Measurements from ENCODE around the gene RAMP2. TPM values are rescaled to one million over a fixed set of nuclear protein-coding genes. Genes with fewer than 3 reads are reported as not detected.
"Not testable (repeated sequence)": the region's sequence is repeated elsewhere in the genome, so short reads cannot be mapped to it uniquely, and the experiment has no call there.

The RAMP2 gene
- total and polyA plus RNA-seq, 2 experiments from 2014 or later = 2.4 to 3.7 TPM

GRCh38 chr17:42761638-42762037 is 611 bp downstream of the RAMP2 start:
- 20 to 27% methylated on average over 10 to 12 of the region's 12 CpGs for WGBS, 2 experiments (ENCODE audit: low coverage in 1 of 2, low lambda C conversion rate in 2 of 2, missing lambda C conversion rate in 2 of 2)
- no peaks in the 10 kb centered on the region for H4K20me1 ChIP-seq (ENCODE audit: insufficient read depth)
- H3K9ac ChIP-seq = no peak overlapping the region
- no peaks in the 10 kb centered on the region for H3K4me1 ChIP-seq (ENCODE audit: insufficient read depth)
- no peaks in the 10 kb centered on the region for H3K79me2 ChIP-seq (ENCODE audit: insufficient read depth)
- no peak for TF ChIP-seq EZH2phosphoT487 (IDR thresholded peaks at IDR 0.05; ENCODE audit: insufficient read depth, low read depth)
- TF ChIP-seq EZH2 (IDR thresholded peaks at IDR 0.05; ENCODE audit: insufficient read depth, poor library complexity, severe bottlenecking) = no peak
- no peak overlapping the region for H3K27ac ChIP-seq
- peak overlapping the region; percentile 49 for H3K4me2 ChIP-seq (ENCODE audit: unreplicated experiment)
- H3F3A ChIP-seq (ENCODE audit: insufficient read depth) = no peaks in the 10 kb centered on the region
- H3K4me3 ChIP-seq = peak overlapping the region; percentile 65; the same call in 1 of the 2 replicates
- no peak for DNase-seq
- in situ Hi-C loops (cut with MboI) = no loop called here
- H3K36me3 ChIP-seq (ENCODE audit: low read depth) = no peaks in the 10 kb centered on the region
- peaks cover 30% of the 10 kb centered on the region for H3K27me3 ChIP-seq (replicated peaks; ENCODE audit: insufficient read depth)
- no peaks in the 10 kb centered on the region for H3K9me2 ChIP-seq (ENCODE audit: insufficient read depth)
- no peaks in the 10 kb centered on the region for H3K9me3 ChIP-seq (ENCODE audit: low read depth)
- H2AFZ ChIP-seq = peak overlapping the region; percentile 80

GRCh38 chr17:42766124-42766523 is 5.1 kb downstream of the RAMP2 start:
- Histone ChIP-seq H3K9me2 (ENCODE audit: insufficient read depth) (no peaks in the 10 kb centered on the region), H3K9me3 (ENCODE audit: low read depth) (no peaks in the 10 kb centered on the region), H3K79me2 (ENCODE audit: insufficient read depth) (no peaks in the 10 kb centered on the region), H3K4me2 (ENCODE audit: unreplicated experiment) (no peak overlapping the region), H3K4me1 (ENCODE audit: insufficient read depth) (no peaks in the 10 kb centered on the region), H4K20me1 (ENCODE audit: insufficient read depth) (no peaks in the 10 kb centered on the region), H2AFZ (no peak overlapping the region), H3K4me3 (no peak overlapping the region), H3K36me3 (ENCODE audit: low read depth) (no peaks in the 10 kb centered on the region), H3K9ac (no peak overlapping the region), H3F3A (ENCODE audit: insufficient read depth) (no peaks in the 10 kb centered on the region), H3K27me3 (replicated peaks; ENCODE audit: insufficient read depth) (peaks cover 7% of the 10 kb centered on the region; the same call in 1 of the 2 replicates), H3K27ac (no peak overlapping the region)
- in situ Hi-C loops (cut with MboI) = no loop called here
- WGBS, 2 experiments (ENCODE audit: low coverage in 1 of 2, low lambda C conversion rate in 2 of 2, missing lambda C conversion rate in 2 of 2) = 73 to 75% methylated on average over 6 of the region's 6 CpGs
- TF ChIP-seq EZH2phosphoT487 (IDR thresholded peaks at IDR 0.05; ENCODE audit: insufficient read depth, low read depth) = no peak
- no peak for TF ChIP-seq EZH2 (IDR thresholded peaks at IDR 0.05; ENCODE audit: insufficient read depth, poor library complexity, severe bottlenecking)
- no peak for DNase-seq

- in situ Hi-C loops (cut with MboI) = no loop called here
- no peak for DNase-seq
- H3K4me1 ChIP-seq (ENCODE audit: insufficient read depth) = no peaks in the 10 kb centered on the region
- H3K9me2 ChIP-seq (ENCODE audit: insufficient read depth) = no peaks in the 10 kb centered on the region
- H3K27me3 ChIP-seq (replicated peaks; ENCODE audit: insufficient read depth) = no peaks in the 10 kb centered on the region
- no peak overlapping the region for H3K4me3 ChIP-seq
- no peaks in the 10 kb centered on the region for H4K20me1 ChIP-seq (ENCODE audit: insufficient read depth)
- H3K27ac ChIP-seq = no peak overlapping the region
- no peaks in the 10 kb centered on the region for H3F3A ChIP-seq (ENCODE audit: insufficient read depth)
- H3K79me2 ChIP-seq (ENCODE audit: insufficient read depth) = no peaks in the 10 kb centered on the region
- H3K9me3 ChIP-seq (ENCODE audit: low read depth) = no peaks in the 10 kb centered on the region
- no peak overlapping the region for H2AFZ ChIP-seq
- H3K4me2 ChIP-seq (ENCODE audit: unreplicated experiment) = no peak overlapping the region
- no peak overlapping the region for H3K9ac ChIP-seq
- no peaks in the 10 kb centered on the region for H3K36me3 ChIP-seq (ENCODE audit: low read depth)
- no peak for TF ChIP-seq EZH2phosphoT487 (IDR thresholded peaks at IDR 0.05; ENCODE audit: insufficient read depth, low read depth)
- TF ChIP-seq EZH2 (IDR thresholded peaks at IDR 0.05; ENCODE audit: insufficient read depth, poor library complexity, severe bottlenecking) = no peak
Measured at GRCh38 chr17:42767512-42767911, 6.5 kb downstream of the RAMP2 start.

GRCh38 chr17:42768006-42768405 is 7.0 kb downstream of the RAMP2 start:
- H3F3A ChIP-seq (ENCODE audit: insufficient read depth); in situ Hi-C loops (cut with MboI); H3K9me2 ChIP-seq (ENCODE audit: insufficient read depth); H3K9me3 ChIP-seq (ENCODE audit: low read depth); H3K4me1 ChIP-seq (ENCODE audit: insufficient read depth); H3K4me3 ChIP-seq; DNase-seq; H3K27me3 ChIP-seq (replicated peaks; ENCODE audit: insufficient read depth); H3K9ac ChIP-seq; H2AFZ ChIP-seq; H3K27ac ChIP-seq; H3K4me2 ChIP-seq (ENCODE audit: unreplicated experiment); H3K36me3 ChIP-seq (ENCODE audit: low read depth); H3K79me2 ChIP-seq (ENCODE audit: insufficient read depth); H4K20me1 ChIP-seq (ENCODE audit: insufficient read depth): not testable (repeated sequence)
- WGBS, 2 experiments (ENCODE audit: low coverage in 1 of 2, low lambda C conversion rate in 2 of 2, missing lambda C conversion rate in 2 of 2) = 69% methylated on average over 9 of the region's 9 CpGs

- H3K9me2 ChIP-seq (ENCODE audit: insufficient read depth); H3K79me2 ChIP-seq (ENCODE audit: insufficient read depth); DNase-seq; in situ Hi-C loops (cut with MboI); H3K4me2 ChIP-seq (ENCODE audit: unreplicated experiment); H3K4me1 ChIP-seq (ENCODE audit: insufficient read depth); H3K27me3 ChIP-seq (replicated peaks; ENCODE audit: insufficient read depth); H2AFZ ChIP-seq; H3K36me3 ChIP-seq (ENCODE audit: low read depth); H4K20me1 ChIP-seq (ENCODE audit: insufficient read depth); H3K9ac ChIP-seq; H3K27ac ChIP-seq; H3K4me3 ChIP-seq; H3K9me3 ChIP-seq (ENCODE audit: low read depth): not testable (repeated sequence)
- WGBS, 2 experiments (ENCODE audit: low coverage in 1 of 2, low lambda C conversion rate in 2 of 2, missing lambda C conversion rate in 2 of 2) = 73 to 75% methylated on average over 10 of the region's 10 CpGs
- peaks cover 13% of the 10 kb centered on the region; the same call in 1 of the 2 replicates for H3F3A ChIP-seq (ENCODE audit: insufficient read depth)
Measured at GRCh38 chr17:42769964-42770363, 8.9 kb downstream of the RAMP2 start.
